Stimulated activated CD4-positive, alpha-beta T cell treated with anti-CD3 and anti-CD28 coated beads, Interleukin-12 subunit alpha, Interleukin-12 subunit beta, amount 100 ng/mL, for 48 hours (primary cell): ENCODE measurements around the gene C5orf15.
"Not testable (repeated sequence)": the region's sequence is repeated elsewhere in the genome, so short reads cannot be mapped to it uniquely, and the experiment has no call there.

Source experiments
- DNase-seq, 3 donors: peaks; one replicate each; pipeline ENCODE4 v3.0.0-alpha.2; 2020; ENCODE audit warnings: low read depth in 2 of 3, low spot score in 1 of 3

The C5orf15 gene

DNA sequence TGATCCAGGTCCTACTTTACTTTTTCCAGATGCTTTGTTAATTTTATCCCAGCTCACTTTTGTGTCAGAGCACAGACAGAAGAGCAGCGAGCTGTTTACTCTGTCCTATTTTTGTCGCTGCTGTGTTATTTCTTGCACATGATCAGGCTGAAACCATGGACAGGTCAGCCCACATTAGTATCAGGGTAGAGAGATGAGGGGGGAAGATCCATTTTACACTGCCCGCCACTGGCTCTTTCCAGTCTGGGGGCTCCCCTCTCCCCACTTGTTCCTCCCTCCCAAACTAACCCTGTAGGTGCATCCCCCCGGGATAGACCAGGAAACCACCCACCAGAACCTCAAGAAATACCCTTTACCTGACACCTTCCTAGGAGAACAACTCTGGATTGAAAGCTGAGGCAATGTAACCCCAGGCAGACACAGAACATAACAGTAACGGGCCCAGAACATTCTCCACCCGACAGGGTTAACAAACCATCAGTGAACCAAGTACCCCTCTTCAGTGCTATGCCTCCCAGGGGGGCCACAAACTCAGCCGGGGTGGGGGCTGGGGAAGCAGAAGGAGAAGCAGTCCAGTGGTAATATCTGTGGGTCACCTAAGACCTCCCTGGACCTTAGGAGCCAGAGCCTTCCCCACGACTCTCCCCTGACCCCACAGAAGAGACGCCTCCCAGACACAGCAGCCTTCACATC lies 26.0 kb upstream of the C5orf15 start:
- no peak for DNase-seq

DNA sequence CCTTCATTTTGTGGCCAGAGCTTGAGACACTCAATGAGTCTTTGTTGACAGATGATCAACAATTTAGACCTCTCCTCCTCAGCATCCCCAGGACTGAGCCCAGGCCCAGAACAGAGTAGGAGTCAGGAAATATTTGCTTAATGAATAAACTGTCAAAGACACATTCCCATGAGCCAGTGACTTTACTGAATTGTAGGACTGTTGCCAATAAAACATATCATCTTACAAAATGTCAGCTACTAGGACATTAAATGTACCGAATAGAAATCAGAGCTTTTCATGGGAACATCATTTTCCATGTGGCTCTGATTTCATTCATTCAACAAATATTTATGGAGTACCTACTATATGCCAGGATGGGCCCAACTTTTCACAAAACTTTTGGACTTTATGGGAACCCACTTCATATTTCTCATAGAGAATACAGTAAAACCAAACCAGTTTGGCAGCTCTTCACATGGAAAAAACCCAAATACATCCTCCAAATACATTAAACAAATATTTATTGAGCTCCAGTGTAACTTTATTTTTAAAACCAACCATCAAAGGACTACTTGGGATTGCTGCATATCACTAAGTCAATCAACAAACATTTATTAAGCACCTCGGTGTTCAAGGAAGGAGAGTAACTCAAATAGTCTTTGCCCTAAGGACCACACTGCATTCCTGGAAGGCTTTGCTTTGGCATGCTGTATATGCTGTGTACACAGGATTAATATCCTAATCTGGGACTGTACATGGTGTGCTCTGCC lies 24.9 kb upstream of the C5orf15 start:
- no peak for DNase-seq

DNA sequence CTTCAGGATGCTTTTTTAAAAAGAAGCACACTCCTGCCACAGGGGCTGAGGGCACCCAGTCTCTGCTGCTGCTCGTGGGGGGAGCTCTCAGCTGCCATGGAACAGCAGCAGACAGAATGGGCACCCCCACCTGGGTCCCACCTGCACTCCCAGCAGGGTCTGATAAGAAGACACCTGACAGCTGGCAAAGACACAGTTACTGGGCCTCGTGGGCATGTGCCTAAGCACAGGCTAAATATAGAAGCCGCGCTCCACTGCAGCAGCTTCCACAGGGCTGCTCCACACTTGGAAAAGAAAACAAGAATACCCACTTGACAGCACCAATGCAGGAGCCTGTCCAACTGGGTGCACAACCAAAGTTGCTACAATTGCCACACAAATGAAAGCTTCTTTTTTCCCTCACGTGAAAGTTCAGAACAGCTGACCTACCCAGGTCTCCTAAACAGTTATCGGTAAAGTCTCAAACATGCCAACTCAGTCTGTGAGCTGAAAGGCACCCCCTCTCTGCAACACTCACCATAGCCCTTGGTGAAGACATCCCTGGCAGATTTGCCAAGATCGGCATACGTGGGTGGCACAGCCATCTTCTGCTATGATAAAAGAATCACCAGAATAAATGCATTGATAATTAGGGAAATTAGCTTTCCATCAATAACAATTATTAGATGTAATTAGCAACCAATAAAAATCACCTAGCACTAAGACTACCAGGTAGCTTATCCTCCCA lies 24.2 kb upstream of the C5orf15 start:
- DNase-seq = no peak

DNA sequence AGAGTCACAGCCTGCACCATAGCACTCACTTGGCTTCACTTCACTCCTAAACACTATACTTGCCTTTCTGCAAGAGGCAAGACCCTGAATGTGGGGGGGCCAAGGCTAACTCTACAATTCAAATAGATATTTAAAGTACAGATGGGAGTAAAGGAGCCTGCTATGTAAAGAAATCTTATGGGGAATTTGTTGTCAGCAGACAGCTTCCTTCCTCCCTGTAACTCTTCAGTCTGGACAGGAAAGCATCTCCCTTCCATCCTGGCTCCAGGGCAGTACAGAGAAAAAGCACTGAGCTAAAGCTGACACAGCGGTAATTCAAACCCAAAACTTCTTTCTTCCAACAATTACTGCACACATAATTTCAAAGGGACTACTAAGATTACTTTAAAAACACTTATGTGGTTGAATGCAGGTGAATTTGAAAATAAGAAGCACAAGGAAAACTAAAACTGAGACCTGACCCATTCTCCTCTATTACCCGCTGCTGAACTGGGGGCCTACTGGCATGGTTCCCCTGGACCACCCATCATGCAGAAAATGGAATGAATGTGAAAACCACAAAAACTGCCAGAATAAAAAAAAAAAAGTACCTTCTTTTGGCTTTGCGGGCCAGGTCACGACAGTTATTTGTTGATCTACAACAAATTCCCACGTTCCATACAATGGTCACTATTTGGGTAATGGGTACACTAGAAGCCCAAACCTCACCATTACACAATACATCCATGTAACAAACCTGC lies 22.9 kb upstream of the C5orf15 start:
- DNase-seq = no peak

DNA sequence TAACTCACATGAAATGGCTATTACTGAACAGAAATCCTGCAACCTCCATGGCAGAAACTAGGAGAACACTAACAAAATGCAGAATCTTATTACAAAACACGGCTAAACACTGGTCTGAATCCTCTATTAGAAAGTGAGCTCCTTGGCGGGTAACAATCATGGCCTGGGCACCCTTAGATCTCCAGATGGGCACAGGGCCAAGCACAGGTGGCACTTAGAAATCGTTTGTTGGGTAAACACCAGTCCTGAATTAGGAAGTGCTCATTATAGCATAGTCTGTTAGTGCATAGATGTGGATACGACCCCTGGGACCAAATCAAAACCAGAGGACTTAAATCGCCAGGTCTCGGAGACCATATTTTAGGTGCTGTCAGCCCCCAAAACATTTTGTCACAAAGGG lies 22.0 kb upstream of the C5orf15 start:
- no peak for DNase-seq

DNA sequence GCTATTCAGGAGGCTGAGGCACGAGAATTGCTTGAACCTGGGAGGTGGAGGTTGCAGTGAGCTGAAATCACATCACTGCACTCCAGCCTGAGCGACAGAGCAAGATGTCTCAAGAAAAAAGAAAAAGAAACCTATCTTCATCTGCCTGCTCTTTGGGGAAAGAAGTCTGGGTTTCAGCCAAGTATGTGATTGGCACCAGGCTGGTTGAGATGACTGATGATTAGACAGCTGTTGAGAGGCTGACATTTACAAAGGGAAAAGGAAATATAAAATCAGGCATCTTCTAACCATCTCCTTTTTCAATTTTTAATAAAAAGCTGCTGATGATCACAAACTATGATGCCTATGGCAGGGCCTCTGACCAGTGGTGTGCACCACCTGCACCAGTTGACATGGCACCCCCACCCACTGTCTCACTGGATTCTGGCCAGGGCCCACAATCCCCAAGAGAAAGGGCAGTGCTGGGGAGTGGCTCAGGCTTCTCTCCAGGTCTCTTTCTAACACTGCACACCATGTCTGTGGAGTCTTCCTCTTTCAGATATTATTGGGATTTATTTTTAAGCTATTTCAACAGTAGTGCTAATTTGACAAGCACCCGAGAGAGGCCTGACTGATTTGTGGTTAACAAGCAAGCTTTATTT lies 17.2 kb upstream of the C5orf15 start:
- no peak for DNase-seq

DNA sequence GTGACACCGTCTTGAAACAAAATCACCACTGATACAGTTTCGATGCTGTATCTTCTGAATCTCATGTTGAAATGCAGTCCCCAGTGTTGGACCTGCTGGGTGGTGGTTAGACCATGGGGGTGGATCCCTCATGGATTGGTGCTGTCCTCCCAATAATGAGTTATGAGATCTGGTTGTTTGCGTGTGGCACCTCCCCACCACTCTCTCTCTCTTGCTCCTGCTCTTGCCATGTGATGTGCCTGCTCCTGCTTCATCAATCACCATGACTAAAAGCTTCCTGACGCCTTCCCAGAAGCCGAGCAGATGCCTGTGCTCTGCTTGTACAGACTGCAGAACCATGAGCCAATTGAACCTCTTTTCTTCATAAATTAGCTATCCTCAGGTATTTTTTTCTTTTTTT lies 15.2 kb upstream of the C5orf15 start:
- no peak for DNase-seq

DNA sequence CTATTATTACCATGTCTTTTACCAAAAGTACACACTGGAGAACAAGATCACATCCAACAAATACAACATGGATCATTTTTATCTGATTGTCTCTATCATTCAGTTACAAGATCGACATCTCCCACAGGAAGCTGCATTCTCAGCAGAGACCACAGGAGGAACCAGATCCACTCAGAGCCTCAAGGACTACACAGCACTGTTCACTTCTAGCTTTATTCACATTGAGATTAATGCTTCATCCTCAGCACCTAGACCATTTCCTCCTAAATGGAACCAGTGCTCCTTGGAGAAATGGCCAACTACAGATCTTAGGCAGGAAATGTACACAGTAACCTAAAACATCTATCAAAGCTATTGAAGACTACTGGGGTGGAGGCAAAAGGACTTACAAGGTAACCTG lies 13.3 kb upstream of the C5orf15 start:
- DNase-seq = no peak

DNA sequence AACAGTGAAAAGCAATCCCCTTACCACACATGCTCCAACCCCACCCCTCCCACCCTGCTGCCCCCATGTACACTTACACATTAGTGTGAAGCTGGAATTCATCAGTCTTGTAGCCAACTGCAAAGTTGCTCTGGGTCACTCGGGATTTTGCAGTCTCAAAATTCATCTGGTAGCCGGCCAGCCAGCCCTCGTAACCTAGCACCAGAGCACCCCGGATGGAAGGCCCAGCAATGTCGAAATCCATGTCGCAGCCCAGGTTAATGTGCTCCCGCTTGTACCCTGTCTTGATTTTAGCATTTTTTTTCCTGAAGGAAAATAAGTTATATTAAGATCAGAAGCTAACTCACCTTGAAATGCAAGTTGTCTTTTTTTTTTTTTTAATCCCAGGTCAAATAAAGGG lies 12.2 kb upstream of the C5orf15 start:
- DNase-seq = no peak

DNA sequence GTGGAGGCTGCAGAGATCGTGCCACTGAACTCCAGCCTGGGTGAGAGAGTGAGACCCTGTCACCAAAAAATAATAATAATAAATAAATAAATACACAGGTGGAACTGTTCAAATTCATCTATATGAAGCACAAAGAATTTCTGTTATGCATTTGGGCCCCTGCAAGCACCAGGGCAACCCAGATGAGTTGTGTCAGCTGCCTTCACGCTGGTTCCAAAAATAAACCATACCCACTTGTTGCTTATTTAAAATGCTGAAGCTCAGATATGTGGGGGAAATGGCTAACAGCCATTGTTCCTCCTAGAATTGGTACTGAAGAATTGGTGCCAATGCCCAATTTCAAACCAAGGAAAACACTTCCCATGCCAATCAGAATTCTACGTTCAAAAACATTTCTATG lies 10.5 kb upstream of the C5orf15 start:
- DNase-seq = no peak

DNA sequence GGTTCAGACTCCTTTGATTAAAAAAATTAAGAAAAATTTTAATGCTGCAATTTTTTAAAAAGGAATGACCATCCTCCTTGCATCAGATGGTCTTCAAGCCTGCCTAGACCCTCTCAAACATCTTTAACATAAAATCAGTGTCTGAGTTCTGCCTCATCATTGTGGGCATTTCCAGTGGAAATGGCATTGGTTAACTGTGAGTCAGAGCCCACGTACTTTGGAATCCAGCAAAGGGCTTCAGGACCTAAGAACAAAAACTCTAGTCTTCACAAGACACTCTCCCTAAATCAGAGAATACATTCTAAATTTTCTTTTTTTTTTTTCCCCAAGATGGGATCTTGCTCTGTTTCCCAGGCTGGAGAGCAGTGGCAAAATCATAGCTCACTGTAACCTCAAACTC lies 9.4 kb upstream of the C5orf15 start:
- DNase-seq = no peak

DNA sequence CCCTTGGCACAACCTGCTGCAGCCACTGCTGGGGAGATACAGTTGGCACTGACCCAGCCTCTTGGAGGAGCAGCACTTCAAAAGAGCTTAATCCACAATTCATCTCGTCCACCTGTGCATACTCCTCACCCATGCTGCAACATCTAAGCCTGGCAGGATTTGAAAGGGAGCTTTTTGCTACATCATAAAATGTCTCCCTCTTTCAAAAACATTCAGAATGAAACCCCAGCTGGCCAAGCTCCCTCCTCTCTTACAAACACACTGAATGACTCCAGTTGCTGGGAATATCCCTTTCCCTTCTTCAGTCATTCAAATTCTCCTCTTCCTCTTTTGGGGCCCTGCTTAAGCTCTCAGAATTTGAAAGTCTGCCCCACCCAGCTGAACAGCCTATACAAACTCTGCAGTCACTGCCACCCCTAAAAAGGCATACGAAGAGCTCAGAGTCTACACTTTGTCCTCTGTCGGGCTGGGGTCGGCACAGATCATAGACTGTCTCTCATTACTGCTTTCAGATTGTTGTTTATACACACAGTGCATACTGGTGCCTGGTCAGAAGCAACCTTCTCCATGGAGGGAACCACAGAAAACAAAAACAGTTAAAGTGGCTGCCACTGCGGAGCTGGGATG lies 8.8 kb upstream of the C5orf15 start:
- no peak for DNase-seq

DNA sequence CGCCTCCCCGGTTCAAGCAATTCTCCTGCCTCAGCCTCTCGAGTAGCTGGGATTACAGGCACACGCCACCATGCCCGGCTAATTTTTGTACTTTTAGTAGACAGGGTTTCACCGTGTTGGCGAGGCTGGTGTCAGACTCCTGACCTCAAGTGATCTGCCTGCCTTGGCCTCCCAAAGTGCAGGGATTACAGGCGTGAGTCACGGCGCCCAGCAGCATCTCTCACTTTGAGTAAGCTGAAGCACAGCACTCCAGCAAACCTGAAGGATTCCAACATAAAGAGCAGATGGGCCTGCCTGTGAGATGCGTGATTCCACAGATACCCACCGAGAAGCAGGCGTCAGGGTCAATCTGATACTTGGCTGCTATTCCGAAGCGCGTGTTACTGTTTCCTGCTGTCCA lies 7.1 kb upstream of the C5orf15 start:
- not testable (repeated sequence) for DNase-seq

DNA sequence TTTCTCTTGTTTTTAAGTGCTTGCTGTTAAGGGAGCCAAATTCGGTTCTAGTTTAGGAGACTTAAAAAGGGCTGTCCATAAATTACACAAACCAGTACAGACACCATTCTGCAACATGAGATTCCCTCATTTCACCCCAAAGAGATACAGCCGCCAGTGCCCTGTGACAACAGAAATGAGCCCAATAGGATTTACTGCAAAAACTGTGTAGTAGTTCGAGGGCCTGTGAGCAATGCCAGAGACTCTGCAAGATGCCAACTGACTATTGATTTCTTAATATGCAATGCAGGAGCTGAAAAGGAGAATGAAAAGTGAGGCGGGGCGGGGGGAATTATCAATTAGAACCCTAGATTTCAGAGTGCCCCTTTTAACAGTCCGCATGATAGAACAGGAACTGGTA lies 5.7 kb upstream of the C5orf15 start:
- DNase-seq = no peak

DNA sequence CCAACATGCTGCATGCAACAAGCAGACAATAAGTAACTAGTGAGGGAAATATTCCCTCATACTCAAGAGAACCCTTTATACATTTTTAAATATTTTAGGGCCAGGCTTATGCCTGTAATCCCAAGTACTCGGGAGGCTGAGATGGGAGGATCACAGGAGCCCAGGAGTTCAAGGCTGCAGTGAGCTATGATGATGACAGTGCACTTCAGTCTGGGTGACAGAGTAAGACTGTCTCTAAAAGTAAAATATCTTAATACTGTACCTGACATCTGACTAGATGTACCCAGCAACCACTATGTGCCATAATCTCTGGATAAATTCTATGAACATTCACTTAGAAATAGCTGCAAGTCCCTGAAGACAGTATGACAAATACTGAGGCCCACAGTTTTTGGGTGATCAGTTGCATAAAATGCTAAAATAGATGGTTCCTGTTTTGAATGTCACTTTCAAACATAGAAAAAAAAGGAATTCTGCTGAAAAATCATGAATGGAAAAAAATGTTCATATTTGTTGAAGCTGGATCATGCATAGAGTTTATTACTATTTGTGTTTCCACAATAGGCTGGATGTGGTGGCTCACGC lies 2.0 kb upstream of the C5orf15 start:
- DNase-seq = no peak

DNA sequence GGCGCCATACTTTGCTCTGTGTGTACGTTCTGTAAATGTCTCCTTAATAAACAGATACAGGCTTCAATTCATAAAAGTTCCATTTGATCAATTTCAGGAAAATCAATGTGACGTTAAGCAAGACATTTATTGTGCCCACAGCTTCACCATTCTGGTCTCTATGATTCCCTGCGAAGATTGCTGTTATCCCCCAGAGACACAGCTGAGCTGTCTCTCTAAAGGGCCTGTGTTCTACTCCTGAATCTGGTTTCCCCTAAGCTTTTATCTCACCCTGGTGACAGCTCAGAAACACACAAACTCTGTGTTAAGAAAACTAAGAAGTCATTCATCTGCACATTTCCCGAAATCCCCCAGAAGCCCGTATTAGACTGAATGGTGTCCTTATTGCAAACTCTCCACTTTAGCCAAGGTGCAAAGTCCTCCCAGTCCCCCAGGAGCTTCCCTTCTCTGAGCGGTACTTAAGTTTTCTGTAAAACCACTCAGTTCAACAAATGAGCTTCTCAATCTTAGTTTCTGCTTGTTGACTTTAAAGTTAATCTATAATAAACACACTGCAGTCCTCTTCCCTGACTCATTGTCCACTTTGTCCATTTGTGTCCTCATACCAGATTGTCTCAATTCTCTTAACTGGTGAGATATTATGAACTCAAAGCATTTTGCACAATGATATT lies 1.4 kb upstream of the C5orf15 start:
- no peak for DNase-seq

DNA sequence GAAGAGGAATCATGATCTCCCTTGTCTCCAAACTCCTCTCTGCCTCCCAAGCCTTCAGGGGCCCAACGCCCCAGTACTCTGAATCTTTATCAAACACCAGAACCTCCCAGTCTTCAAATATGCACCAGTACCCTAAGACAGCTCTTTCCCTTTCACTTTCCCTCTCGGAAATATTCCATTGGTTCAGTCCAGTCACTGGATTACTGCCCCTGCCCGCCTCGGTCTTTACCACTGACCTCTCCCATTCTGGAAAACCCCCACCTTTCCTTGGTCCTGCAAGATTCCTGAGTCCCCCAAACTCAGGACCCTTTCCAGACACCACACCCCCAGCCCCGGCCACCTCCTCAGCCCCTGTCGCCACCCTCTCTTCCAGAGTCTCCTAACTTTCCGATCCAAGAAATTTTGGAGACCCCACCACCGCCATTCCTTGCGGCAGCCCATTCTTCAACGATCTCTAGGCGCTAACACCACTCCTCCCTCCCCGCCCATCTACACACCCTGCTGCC lies 674 bp downstream of the C5orf15 start:
- no peak for DNase-seq

DNA sequence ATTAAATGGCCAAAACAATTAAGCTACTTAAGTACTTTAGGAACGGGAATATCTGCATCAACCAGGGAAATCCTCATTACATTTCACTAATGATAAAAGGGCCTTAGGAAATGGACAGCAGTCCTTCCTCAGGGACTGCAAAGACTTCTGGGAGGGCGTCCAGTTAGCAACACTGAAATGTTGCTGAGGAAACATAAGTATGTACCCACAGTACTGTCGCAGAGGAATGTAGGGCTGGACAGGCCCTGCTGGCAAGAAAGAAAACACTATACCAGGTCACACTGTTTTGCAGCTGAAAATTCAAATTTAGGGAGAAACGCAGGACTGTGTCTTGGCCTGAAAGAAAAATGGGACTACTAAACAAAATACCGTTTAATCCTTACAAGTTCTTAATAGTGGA lies 1.3 kb downstream of the C5orf15 start:
- DNase-seq = no peak

DNA sequence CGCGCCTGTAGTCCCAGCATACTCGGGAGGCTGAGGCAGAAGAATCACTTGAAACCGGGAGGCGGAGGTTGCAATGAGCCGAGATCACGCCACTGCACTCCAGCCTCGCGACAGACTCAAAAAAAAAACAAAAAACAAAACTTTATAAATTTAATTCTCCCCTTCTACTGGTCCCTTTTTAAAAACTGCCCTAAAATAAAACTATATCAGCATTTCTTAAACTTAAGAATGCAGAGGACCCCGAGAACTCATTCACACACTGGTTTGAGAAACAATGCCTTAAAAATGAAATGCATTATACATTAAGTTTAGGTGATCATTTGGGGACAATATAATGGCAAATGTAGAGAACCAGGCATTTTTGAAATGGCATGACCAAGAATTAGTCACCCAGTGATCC lies 2.3 kb downstream of the C5orf15 start:
- DNase-seq = no peak
